ENCODE measurements around the gene TIMD4. TPM values are rescaled to one million over a fixed set of nuclear protein-coding genes. Genes with fewer than 3 reads are reported as not detected.
"Not testable (repeated sequence)": the region's sequence is repeated elsewhere in the genome, so short reads cannot be mapped to it uniquely, and the experiment has no call there.

The TIMD4 gene
- total RNA-seq, 6 experiments from 2014 or later = 0.31 to 16.3 (median 4.8) TPM

GRCh38 chr5:156984064-156984463 is 21.0 kb upstream of the TIMD4 start:
- Histone ChIP-seq H3K36me3 (no peaks in the 10 kb centered on the region), H3K4me1 (no peaks in the 10 kb centered on the region), H3K27ac (no peak overlapping the region), H3K4me3 (no peak overlapping the region), H3K9me3 (no peaks in the 10 kb centered on the region), H3K27me3 (no peaks in the 10 kb centered on the region)
- DNase-seq (no peak), ATAC-seq (no peak)
- TF ChIP-seq CTCF (IDR thresholded peaks at IDR 0.05) (no peak), POLR2A (IDR thresholded peaks at IDR 0.05) (no peak)
- WGBS (ENCODE audit: insufficient coverage, low coverage, low lambda C conversion rate, missing lambda C conversion rate) = 74% methylated on average over 3 of the region's 9 CpGs
- intact Hi-C loops (cut with DNase I) = no loop called here

DNA sequence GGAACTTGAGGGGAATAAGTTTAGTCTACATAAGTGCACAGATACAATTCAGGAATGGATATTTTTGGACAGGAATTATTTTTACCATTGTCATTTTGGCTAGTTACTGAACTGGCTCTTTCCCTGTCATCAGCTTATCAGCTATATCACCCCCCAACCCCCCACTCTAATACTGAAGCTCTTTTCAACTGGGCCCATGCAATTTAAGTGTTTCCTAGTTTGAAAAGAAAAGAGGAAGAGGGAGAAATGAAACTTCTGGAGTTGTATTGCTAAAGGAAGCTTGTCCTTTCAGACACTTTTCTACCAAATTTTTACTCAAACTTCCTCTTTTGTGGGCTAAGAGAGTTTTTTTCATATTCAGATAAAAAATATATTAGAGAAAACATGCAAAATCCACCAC is 18.5 kb upstream of the TIMD4 start:
- Histone ChIP-seq H3K27me3 (no peaks in the 10 kb centered on the region), H3K27ac (no peak overlapping the region), H3K4me3 (no peak overlapping the region), H3K4me1 (no peaks in the 10 kb centered on the region), H3K36me3 (no peaks in the 10 kb centered on the region), H3K9me3 (no peaks in the 10 kb centered on the region)
- ATAC-seq = no peak
- TF ChIP-seq POLR2A (IDR thresholded peaks at IDR 0.05) = no peak
- no peak for TF ChIP-seq CTCF (IDR thresholded peaks at IDR 0.05)
- DNase-seq = no peak
- intact Hi-C loops (cut with DNase I) = no loop called here

GRCh38 chr5:156974328-156974727 is 11.3 kb upstream of the TIMD4 start:
- no peaks in the 10 kb centered on the region for H3K36me3 ChIP-seq
- no peak overlapping the region for H3K4me3 ChIP-seq
- WGBS (ENCODE audit: insufficient coverage, low coverage, low lambda C conversion rate, missing lambda C conversion rate) = 78% methylated on average over 6 of the region's 6 CpGs
- DNase-seq (no peak), ATAC-seq (no peak)
- TF ChIP-seq CTCF (IDR thresholded peaks at IDR 0.05) (no peak), POLR2A (IDR thresholded peaks at IDR 0.05) (no peak)
- no peak overlapping the region for H3K27ac ChIP-seq
- H3K9me3 ChIP-seq = no peaks in the 10 kb centered on the region
- intact Hi-C loops (cut with DNase I) = no loop called here
- no peaks in the 10 kb centered on the region for H3K27me3 ChIP-seq
- H3K4me1 ChIP-seq = no peaks in the 10 kb centered on the region

DNA sequence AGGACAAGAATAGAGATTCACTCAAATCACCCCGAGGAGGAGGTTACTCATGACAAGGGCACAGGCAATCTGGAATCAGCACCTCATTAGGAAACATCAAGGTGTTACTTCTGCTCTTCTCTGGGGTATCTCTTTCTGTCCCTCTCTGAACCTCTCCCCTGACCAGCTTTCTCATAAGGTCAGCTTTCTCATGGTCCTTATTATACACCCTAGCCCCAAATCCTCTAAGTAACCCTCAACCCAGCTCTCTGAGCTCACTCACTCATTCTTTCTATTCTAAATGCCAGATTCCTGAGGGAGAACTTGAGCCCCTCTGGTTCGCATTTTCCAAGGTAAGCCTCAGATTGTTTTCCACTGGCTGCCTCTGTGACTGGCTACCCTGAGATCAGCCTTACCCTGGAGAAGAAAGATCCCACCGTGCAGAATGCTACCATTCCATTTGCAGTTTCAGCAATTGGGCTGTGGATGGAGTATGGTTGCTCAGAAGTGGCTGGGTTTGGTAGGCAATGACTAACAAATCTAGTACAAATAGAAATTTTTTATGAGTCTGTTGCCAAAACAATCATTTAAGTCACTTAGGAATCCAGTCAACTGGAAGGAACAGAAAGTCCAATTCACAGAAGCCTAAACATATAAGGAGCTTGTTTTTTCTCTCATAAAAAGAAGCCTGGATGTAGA is 9.0 kb upstream of the TIMD4 start:
- H3K27me3 ChIP-seq = no peaks in the 10 kb centered on the region
- no peaks in the 10 kb centered on the region for H3K4me1 ChIP-seq
- no peaks in the 10 kb centered on the region for H3K9me3 ChIP-seq
- WGBS (ENCODE audit: insufficient coverage, low coverage, low lambda C conversion rate, missing lambda C conversion rate) = 76% methylated on average over 2 of the region's 3 CpGs
- ATAC-seq = no peak
- no peaks in the 10 kb centered on the region for H3K36me3 ChIP-seq
- DNase-seq = no peak
- no peak overlapping the region for H3K4me3 ChIP-seq
- TF ChIP-seq POLR2A (IDR thresholded peaks at IDR 0.05) (no peak), CTCF (IDR thresholded peaks at IDR 0.05) (no peak)
- intact Hi-C loops (cut with DNase I) = no loop called here
- H3K27ac ChIP-seq = no peak overlapping the region

DNA sequence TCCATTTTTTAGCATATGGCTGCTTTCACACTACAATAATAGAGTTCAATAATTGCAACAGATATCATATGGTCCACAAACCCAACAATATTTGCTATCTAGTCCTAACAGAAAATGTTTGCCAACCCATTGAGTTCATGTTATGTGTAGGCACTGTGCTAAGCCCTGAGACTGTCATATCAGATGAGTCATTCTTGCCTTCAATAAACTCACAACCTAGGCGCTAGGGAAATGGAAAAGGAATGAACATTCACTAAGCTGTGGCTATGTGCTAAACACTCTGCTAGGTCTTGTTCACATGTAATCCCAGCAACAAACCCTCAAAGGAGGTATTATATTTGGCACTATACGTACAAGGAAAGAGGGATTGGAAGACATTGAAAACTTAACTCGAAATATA is 8.4 kb upstream of the TIMD4 start:
- WGBS (ENCODE audit: insufficient coverage, low coverage, low lambda C conversion rate, missing lambda C conversion rate) = 46% methylated on average over 3 of the region's 3 CpGs
- DNase-seq = no peak
- no peaks in the 10 kb centered on the region for H3K36me3 ChIP-seq
- H3K9me3 ChIP-seq = no peaks in the 10 kb centered on the region
- no peaks in the 10 kb centered on the region for H3K27me3 ChIP-seq
- H3K27ac ChIP-seq = no peak overlapping the region
- ATAC-seq = no peak
- intact Hi-C loops (cut with DNase I) = no loop called here
- no peaks in the 10 kb centered on the region for H3K4me1 ChIP-seq
- TF ChIP-seq CTCF (IDR thresholded peaks at IDR 0.05) = no peak
- no peak for TF ChIP-seq POLR2A (IDR thresholded peaks at IDR 0.05)
- no peak overlapping the region for H3K4me3 ChIP-seq

DNA sequence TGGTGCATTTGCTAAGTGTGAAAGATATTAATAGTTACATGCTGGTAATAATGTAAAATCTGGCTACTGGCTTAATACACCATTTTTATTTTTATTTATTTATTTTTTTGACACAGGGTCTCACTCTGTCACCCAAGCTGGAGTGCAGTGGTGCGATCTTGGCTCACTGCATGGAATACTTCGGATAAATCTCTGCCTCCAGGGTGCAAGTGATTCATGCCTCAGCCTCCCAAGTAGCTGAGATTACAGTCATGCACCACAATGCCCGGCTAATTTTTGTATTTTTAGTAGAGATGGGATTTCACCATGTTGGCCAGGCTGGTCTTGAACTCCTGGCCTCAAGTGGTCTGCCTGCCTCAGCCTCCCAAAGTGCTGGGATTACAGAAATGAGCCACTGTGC is 4.4 kb upstream of the TIMD4 start:
- H3K4me1 ChIP-seq; H3K27me3 ChIP-seq; H3K36me3 ChIP-seq; ATAC-seq; H3K27ac ChIP-seq; H3K4me3 ChIP-seq; intact Hi-C loops (cut with DNase I); DNase-seq; H3K9me3 ChIP-seq: not testable (repeated sequence)
- WGBS (ENCODE audit: insufficient coverage, low coverage, low lambda C conversion rate, missing lambda C conversion rate) = 71% methylated on average over 3 of the region's 3 CpGs

Data from right lobe of liver (tissue), 6 donors.